Transverse colon (tissue), 4 donors: Measurements from ENCODE around the gene TNS1. TPM values are rescaled to one million over a fixed set of nuclear protein-coding genes. Genes with fewer than 3 reads are reported as not detected.

Experiments used
- DNase-seq: peaks from one replicate; pipeline ENCODE4 v3.0.0-alpha.2; 2019
- H3K27ac ChIP-seq, 4 donors: fragments of 200-600 bp; sonication (generic); 2 replicates each; pipeline ENCODE4 v1.5.1; 2016 to 2018; ENCODE audit warnings: inconsistent platforms in 4 of 4
- H3K27me3 ChIP-seq: fragments of 200-600 bp; sonication (generic); 2 replicates; pipeline ENCODE4 v1.5.1; 2017; ENCODE audit warnings: inconsistent platforms
- H3K36me3 ChIP-seq, 4 donors: fragments of 200-600 bp; sonication (generic); 2 replicates each; pipeline ENCODE4 v1.5.1; 2017 to 2019; ENCODE audit warnings: inconsistent platforms in 4 of 4
- H3K4me1 ChIP-seq, 4 donors: fragments of 200-600 bp; sonication (generic); 2 replicates each; pipeline ENCODE4 v1.5.1; 2017 to 2020; ENCODE audit warnings: inconsistent platforms in 4 of 4
- H3K4me3 ChIP-seq, 4 donors: fragments of 200-600 bp; sonication (generic); 1 replicate in 1 of 4; 2 replicates in 3 of 4; pipeline versions ENCODE4 v1.5.1 to v1.6.1; 2017 to 2019; ENCODE audit warnings: inconsistent platforms in 4 of 4
- H3K9me3 ChIP-seq, 2 donors: fragments of 200-600 bp; sonication (generic); 2 replicates each; pipeline ENCODE4 v1.5.1; 2017 to 2019; ENCODE audit warnings: inconsistent platforms in 2 of 2
- CTCF ChIP-seq, 5 experiments: fragments of 200-600 bp in 3 of 5; fragments of 450-650 bp in 2 of 5; sonication (generic) in 3 of 5; IDR thresholded peaks; 1 replicate in 2 of 5; 2 replicates in 3 of 5; pipeline ENCODE4 v1.5.1; 2016 to 2017; ENCODE audit warnings: antibody characterized with exemption in 5 of 5, inconsistent platforms in 3 of 5, mild to moderate bottlenecking in 2 of 5, moderate library complexity in 1 of 5
- EP300 ChIP-seq: sonication (generic); formaldehyde crosslinking; IDR thresholded peaks from one replicate; pipeline ENCODE4 v1.6.1; 2017; ENCODE audit warnings: antibody characterized with exemption, low read depth
- POLR2A ChIP-seq: fragments of 450-650 bp; IDR thresholded peaks from one replicate; pipeline ENCODE4 v1.6.1; 2016; ENCODE audit warnings: antibody characterized with exemption, mild to moderate bottlenecking, moderate library complexity
- POLR2AphosphoS5 ChIP-seq, 3 donors: sonication (generic); formaldehyde crosslinking; IDR thresholded peaks; one replicate each; pipeline ENCODE4 v1.6.1; 2016; ENCODE audit warnings: antibody characterized with exemption in 3 of 3
- WGBS, 2 donors: methylation state at CpG; one replicate each; pipeline ENCODE4 v1.1.5; 2018; ENCODE audit warnings: low coverage in 1 of 2; 5-methylcytosine and 5-hydroxymethylcytosine counted together
- in situ Hi-C, 4 donors: fragments of 200-750 bp; cut with MboI; loops; one replicate each; pipeline versions ENCODE4 v1.15.0 to v1.15.1; 2017; ENCODE audit warnings: low sequenced_read_pairs in 3 of 4, low pct_ligation_motif_present in 1 of 4, low pct_unique_long_range_greater_than_20kb in 1 of 4
- intact Hi-C: fragments of 100-400 bp; cut with DNase I; formaldehyde crosslinking; loops from one replicate; pipeline ENCODE4 v1.15.1; 2023; ENCODE audit warnings: low total_unique reads
- total RNA-seq, 4 donors: library from RNA; depleted of rRNA; stranded (reverse); fragments of >200 nt; gene quantifications; one replicate each; pipeline ENCODE4 v1.1.0, GENCODE V29; 2016

The TNS1 gene
- total RNA-seq, 4 donors from 2014 or later: 101 to 487 (median 231) TPM

GRCh38 chr2:217889656-217890055, 113.1 kb downstream of the TNS1 start:
- no peaks in the 10 kb centered on the region for H3K27me3 ChIP-seq
- intact Hi-C loops (loop anchor here (5.0 kb wide), 1 partner anchor 98 kb away; no protein-coding TSS in a partner anchor), in situ Hi-C loops (loop anchor here in 2 of 4 donors (10.0 kb wide), 2 partner anchors 95 kb away; no protein-coding TSS in a partner anchor)
- peak overlapping the region in 3 of 4 donors; percentile 14 to 95 (median 16) for H3K27ac ChIP-seq
- no peaks in the 10 kb centered on the region for H3K9me3 ChIP-seq
- H3K36me3 ChIP-seq: peaks cover 0 to 10% (median 1%) of the 10 kb centered on the region in 4 donors
- TF ChIP-seq POLR2AphosphoS5 (IDR thresholded peaks at IDR 0.05) (no peak), CTCF (IDR thresholded peaks at IDR 0.05) (no peak), EP300 (no peak), POLR2A (no peak)
- no peak for DNase-seq
- no peak overlapping the region for H3K4me3 ChIP-seq
- WGBS, 2 donors: 72 to 82% methylated on average over 2 to 5 of the region's 5 CpGs
- no peaks in the 10 kb centered on the region for H3K4me1 ChIP-seq

GRCh38 chr2:217887841-217888701, 114.7 kb downstream of the TNS1 start:
- Histone ChIP-seq H3K27ac (peak overlapping the region in 3 of 4 donors; percentile 3 to 57 (median 20)), H3K4me3 (no peak overlapping the region), H3K9me3 (no peaks in the 10 kb centered on the region), H3K27me3 (no peaks in the 10 kb centered on the region), H3K36me3 (peaks cover 0 to 8% (median 1%) of the 10 kb centered on the region in 4 donors), H3K4me1 (no peaks in the 10 kb centered on the region)
- in situ Hi-C loops: loop anchor here in 2 of 4 donors (10.0 kb wide), 2 partner anchors 93 to 97 kb away; no protein-coding TSS in a partner anchor
- no peak for DNase-seq
- TF ChIP-seq CTCF (IDR thresholded peaks at IDR 0.05) (no peak), POLR2AphosphoS5 (IDR thresholded peaks at IDR 0.05) (peak in 1 of 3 donors; percentile 4), POLR2A (no peak)
- 56 to 76% methylated on average over 6 to 16 of the region's 16 CpGs for WGBS, 2 donors
- intact Hi-C loops: loop anchor here (5.0 kb wide), 1 partner anchor 99 kb away; no protein-coding TSS in a partner anchor

GRCh38 chr2:217886720-217887309, 116.0 kb downstream of the TNS1 start:
- H3K27ac ChIP-seq: peak overlapping the region in 2 of 4 donors; percentile 7 to 58
- TF ChIP-seq POLR2AphosphoS5 (IDR thresholded peaks at IDR 0.05): no peak
- TF ChIP-seq POLR2A: no peak
- TF ChIP-seq CTCF (IDR thresholded peaks at IDR 0.05): peak; percentile 74 to 83 (median 78)
- intact Hi-C loops (loop anchor here (5.0 kb wide), 1 partner anchor 100 kb away; no protein-coding TSS in a partner anchor), in situ Hi-C loops (loop anchor here in 2 of 4 donors (10.0 kb wide), 2 partner anchors 92 to 98 kb away; no protein-coding TSS in a partner anchor)
- WGBS, 2 donors: 0 to 23% methylated on average over 2 to 6 of the region's 6 CpGs
- peak; percentile 81 for DNase-seq
- no peaks in the 10 kb centered on the region for H3K27me3 ChIP-seq
- no peaks in the 10 kb centered on the region for H3K4me1 ChIP-seq
- peaks cover 0 to 8% (median 1%) of the 10 kb centered on the region in 4 donors for H3K36me3 ChIP-seq
- no peaks in the 10 kb centered on the region for H3K9me3 ChIP-seq
- no peak overlapping the region for H3K4me3 ChIP-seq

GRCh38 chr2:217886091-217886490, 116.7 kb downstream of the TNS1 start:
- in situ Hi-C loops: loop anchor here in 2 of 4 donors (10.0 kb wide), 2 partner anchors 91 to 99 kb away; no protein-coding TSS in a partner anchor
- intact Hi-C loops: loop anchor here (5.0 kb wide), 1 partner anchor 101 kb away; no protein-coding TSS in a partner anchor
- DNase-seq: no peak
- peak overlapping the region in 2 of 4 donors; percentile 7 to 58 for H3K27ac ChIP-seq
- H3K9me3 ChIP-seq: no peaks in the 10 kb centered on the region
- H3K36me3 ChIP-seq: peaks cover 0 to 8% (median 1%) of the 10 kb centered on the region in 4 donors
- WGBS, 2 donors: 85 to 100% methylated on average over 1 to 3 of the region's 3 CpGs
- TF ChIP-seq CTCF (IDR thresholded peaks at IDR 0.05) (no peak), POLR2AphosphoS5 (IDR thresholded peaks at IDR 0.05) (no peak), EP300 (no peak), POLR2A (no peak)
- peaks cover 0 to 3% (median under 1%) of the 10 kb centered on the region in 4 donors for H3K4me1 ChIP-seq
- H3K4me3 ChIP-seq: no peak overlapping the region
- no peaks in the 10 kb centered on the region for H3K27me3 ChIP-seq
